Measurements from ENCODE around the gene F3.

Gene F3

DNA sequence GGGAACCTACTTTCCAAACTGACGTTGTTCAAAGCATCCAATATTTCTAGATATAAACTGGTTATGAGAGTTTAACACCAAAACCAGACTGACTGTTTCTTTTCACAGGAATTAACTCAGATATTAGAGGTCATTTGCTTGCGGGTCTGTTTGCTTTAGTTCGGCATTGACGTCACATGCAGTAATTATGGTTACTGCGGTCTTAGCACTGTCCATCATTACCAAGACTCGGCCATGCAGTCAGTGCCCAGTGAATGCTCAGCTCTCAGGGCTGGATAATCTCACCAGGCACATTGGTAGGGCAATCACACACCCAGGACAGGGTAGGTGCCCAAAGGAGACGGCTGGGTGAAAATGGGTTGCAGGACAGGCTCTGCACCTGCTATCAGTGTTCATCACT, 9.9 kb upstream of the F3 start:
- ChIA-PET POLR2A (no interaction called here), CTCF (no interaction called here)
- TF ChIP-seq, protein P1, sequence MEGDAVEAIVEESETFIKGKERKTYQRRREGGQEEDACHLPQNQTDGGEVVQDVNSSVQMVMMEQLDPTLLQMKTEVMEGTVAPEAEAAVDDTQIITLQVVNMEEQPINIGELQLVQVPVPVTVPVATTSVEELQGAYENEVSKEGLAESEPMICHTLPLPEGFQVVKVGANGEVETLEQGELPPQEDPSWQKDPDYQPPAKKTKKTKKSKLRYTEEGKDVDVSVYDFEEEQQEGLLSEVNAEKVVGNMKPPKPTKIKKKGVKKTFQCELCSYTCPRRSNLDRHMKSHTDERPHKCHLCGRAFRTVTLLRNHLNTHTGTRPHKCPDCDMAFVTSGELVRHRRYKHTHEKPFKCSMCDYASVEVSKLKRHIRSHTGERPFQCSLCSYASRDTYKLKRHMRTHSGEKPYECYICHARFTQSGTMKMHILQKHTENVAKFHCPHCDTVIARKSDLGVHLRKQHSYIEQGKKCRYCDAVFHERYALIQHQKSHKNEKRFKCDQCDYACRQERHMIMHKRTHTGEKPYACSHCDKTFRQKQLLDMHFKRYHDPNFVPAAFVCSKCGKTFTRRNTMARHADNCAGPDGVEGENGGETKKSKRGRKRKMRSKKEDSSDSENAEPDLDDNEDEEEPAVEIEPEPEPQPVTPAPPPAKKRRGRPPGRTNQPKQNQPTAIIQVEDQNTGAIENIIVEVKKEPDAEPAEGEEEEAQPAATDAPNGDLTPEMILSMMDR (IDR thresholded peaks at IDR 0.05; ENCODE audit: control extremely low read depth, extremely low read depth, low read depth, missing control alignments): no peak
- no peak for DNase-seq (ENCODE audit: extremely low spot score)

DNA sequence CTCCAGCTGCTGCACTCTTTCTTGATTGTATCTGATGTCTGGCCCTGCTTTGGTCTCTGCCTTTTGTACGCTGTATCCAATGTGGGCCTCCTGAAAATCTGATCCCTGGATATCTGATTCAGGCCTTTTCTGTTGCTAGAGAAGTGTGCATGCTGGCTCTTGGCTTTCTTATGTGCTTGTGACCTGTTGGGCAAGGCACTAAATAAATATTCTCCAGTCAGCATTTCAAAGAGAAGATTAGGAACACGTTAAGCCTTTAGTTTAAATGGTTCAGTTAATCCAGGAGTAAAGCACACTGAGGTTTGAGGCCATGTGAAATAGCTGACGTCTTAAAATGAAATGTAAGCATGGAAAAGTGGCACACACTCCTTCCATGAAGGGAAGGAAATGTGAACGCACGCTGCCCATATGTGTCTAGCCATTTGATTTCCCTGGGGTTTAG, 9.3 kb upstream of the F3 start:
- DNase-seq (ENCODE audit: extremely low spot score): no peak
- POLR2A ChIA-PET: no interaction called here
- CTCF ChIA-PET: no interaction called here
- TF ChIP-seq, protein P1 (IDR thresholded peaks at IDR 0.05; ENCODE audit: control extremely low read depth, extremely low read depth, low read depth, missing control alignments): no peak

DNA sequence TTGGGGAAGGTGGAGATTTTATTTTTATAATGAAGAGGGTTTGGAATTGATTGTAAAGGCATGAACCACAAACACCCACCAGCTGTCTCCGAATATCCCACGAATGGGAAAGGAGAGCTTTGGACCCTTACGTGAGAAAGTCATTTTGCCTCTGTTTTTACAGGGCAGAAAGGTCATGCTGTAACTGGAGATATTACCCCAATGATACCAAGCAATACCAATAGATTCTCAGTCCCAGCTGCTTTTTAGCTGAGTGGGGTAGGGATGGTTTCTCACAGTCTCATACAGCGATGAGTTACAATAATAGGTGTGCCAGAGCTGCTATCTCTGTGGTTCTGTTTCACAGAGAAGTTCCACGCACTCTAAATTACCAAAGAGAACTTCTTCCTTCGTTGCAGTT, 8.8 kb upstream of the F3 start:
- no peak for DNase-seq (ENCODE audit: extremely low spot score)
- TF ChIP-seq, protein P1 (IDR thresholded peaks at IDR 0.05; ENCODE audit: control extremely low read depth, extremely low read depth, low read depth, missing control alignments): no peak
- CTCF ChIA-PET: no interaction called here
- POLR2A ChIA-PET: no interaction called here

DNA sequence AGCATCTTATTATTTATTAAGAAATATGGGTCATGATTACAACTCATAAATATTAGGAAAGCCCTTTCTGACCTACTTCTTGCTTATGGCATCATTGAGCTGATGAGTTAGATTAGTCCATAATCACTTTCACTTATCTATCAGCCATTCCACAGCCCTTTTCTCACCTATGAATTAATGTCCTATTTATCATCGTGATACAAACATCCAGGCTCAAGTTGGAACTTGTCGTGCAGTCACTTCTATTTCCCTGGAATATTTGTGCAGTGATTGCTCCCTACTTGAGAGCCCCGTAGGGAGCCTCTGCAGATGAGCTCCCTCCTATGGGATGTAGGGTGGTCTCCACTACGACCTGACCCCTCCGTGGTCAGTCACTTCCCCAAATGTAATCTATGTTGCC, 8.1 kb upstream of the F3 start:
- TF ChIP-seq, protein P1 (IDR thresholded peaks at IDR 0.05; ENCODE audit: control extremely low read depth, extremely low read depth, low read depth, missing control alignments): no peak
- no peak for DNase-seq (ENCODE audit: extremely low spot score)
- CTCF ChIA-PET: no interaction called here
- POLR2A ChIA-PET: no interaction called here

DNA sequence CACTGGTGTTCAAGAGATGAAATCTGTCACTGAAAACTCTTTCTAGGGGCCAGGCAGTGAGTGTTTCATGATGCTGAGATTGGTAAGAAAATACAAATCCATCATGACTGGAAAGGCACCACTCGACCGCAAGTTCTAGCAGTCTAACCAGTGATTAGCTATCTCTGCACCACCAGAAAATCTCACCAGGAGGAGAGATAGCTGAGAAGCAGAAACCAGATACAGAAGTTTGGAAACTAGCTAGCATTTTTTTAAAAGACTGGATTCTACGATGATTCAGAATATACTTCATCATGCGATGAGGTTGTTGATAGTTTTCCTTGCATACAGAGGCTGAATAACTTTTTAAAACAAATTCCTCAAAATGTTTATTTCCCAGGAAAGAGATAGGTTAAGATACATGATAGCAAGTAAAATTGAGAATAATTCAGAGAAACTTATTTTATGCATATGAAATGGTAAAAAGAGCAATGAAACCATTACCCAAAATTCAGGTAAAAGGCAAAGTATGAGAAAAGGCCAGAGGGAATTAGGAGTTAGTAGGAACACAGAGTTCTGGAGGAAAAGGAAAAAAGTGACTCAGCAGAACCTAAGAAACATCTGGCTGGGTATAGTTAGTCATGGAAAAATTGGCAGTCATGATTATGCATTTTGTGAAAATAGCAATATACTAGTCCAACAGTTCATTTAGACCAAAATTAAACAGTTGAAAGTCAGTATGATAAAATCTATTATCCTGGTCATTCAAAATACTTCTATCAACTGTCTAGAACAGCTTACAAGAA, 3.3 kb upstream of the F3 start:
- POLR2A ChIA-PET: no interaction called here
- no peak for DNase-seq (ENCODE audit: extremely low spot score)
- CTCF ChIA-PET: no interaction called here
- TF ChIP-seq, protein P1 (IDR thresholded peaks at IDR 0.05; ENCODE audit: control extremely low read depth, extremely low read depth, low read depth, missing control alignments): no peak

DNA sequence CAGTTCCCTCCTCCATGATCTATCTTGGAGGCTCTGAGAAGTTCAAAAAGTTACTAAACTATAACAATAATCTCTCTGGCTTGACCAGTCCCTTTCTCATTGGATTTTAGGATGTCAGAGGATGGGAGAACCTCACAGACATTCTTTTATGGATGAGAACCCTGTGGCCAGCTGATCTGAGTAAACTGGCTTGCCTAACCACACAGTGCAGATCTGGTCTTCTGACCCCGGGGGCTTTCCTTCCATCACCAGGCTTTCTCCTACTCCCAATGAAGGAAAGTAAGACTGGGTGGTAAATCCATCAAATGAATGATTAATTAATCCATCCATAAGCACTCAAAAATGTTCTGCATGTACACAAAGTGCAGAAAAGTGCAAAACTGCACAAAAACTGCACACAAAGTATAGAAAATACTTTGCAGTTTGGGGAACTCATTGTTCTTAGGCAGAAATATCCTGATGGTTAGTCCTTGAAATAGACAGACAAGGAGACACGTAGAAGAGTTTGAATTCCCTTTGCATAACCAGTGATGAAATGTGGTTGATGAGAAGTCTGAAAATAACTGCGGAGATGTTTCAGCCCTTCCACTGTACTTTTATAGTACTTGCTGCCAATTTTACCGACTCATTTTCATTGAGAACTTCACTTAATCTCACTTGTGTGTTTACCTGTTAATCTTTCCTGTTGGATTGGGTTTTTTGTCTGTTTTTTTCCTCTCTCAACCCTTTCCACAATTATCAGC, 2.5 kb upstream of the F3 start:
- TF ChIP-seq, protein P1 (IDR thresholded peaks at IDR 0.05; ENCODE audit: control extremely low read depth, extremely low read depth, low read depth, missing control alignments): no peak
- POLR2A ChIA-PET: no interaction called here
- DNase-seq (ENCODE audit: extremely low spot score): no peak
- CTCF ChIA-PET: interaction anchor here (2.2 kb wide), 1 partner anchor 262 kb away, joined by 6 read pairs; no protein-coding TSS in a partner anchor
